CD4-positive, alpha-beta T cell treated with Interferon gamma for 1 hour (primary cell): ENCODE data around the gene ZNF593.

Experiments
- DNase-seq: peaks from one replicate; pipeline ENCODE4 v3.0.0-alpha.2; 2020

Gene ZNF593

GRCh38 chr1:26213335-26213905 is 43.7 kb downstream of the ZNF593 start:
- DNase-seq = no peak

- DNase-seq = no peak
Observed at GRCh38 chr1:26215246-26215645, 45.5 kb downstream of the ZNF593 start.

- DNase-seq = no peak
Observed at GRCh38 chr1:26218906-26219494, 49.3 kb downstream of the ZNF593 start.
